WI38 (cell line): ENCODE measurements around the gene RNF145.
"Not testable (repeated sequence)": the region's sequence is repeated elsewhere in the genome, so short reads cannot be mapped to it uniquely, and the experiment has no call there.

Experiments
- H3K4me3 ChIP-seq: 2 replicates; pipeline ENCODE4 v1.5.1; 2011; ENCODE audit warnings: low read depth, mild to moderate bottlenecking, control low read depth, low read length
- TF ChIP-seq, protein P1 (sequence below): IDR thresholded peaks from 2 replicates; pipeline ENCODE4 v1.5.1; 2012; ENCODE audit warnings: low read depth, mild to moderate bottlenecking, control low read depth, low read length

RNF145 gene

DNA sequence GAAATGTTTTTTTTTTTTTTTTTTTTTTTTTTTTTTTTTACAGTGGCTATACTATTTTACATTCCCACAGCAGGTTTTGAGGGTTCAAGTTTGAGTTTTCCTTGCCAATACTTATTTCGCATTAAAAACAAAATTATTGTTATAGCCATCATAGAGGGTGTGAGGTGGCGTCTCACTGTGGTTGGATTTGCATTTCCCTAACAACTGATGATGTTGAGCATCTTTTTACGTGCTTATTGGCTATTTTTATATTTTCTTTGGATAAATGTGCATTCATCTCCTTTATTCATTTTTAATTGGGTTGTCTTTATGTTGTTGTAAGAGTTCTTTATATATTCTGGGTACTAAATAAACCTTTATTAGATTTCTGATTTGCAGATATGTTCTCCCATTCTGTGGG, 34.8 kb upstream of the RNF145 start:
- TF ChIP-seq, protein P1, sequence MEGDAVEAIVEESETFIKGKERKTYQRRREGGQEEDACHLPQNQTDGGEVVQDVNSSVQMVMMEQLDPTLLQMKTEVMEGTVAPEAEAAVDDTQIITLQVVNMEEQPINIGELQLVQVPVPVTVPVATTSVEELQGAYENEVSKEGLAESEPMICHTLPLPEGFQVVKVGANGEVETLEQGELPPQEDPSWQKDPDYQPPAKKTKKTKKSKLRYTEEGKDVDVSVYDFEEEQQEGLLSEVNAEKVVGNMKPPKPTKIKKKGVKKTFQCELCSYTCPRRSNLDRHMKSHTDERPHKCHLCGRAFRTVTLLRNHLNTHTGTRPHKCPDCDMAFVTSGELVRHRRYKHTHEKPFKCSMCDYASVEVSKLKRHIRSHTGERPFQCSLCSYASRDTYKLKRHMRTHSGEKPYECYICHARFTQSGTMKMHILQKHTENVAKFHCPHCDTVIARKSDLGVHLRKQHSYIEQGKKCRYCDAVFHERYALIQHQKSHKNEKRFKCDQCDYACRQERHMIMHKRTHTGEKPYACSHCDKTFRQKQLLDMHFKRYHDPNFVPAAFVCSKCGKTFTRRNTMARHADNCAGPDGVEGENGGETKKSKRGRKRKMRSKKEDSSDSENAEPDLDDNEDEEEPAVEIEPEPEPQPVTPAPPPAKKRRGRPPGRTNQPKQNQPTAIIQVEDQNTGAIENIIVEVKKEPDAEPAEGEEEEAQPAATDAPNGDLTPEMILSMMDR: no peak

GRCh38 chr5:159243385-159243784, 34.0 kb upstream of the RNF145 start:
- H3K4me3 ChIP-seq: no peak overlapping the region
- TF ChIP-seq, protein P1: no peak

More for the DNA sequence above, 34.8 kb upstream of the RNF145 start:
- H3K4me3 ChIP-seq: no peak overlapping the region

DNA sequence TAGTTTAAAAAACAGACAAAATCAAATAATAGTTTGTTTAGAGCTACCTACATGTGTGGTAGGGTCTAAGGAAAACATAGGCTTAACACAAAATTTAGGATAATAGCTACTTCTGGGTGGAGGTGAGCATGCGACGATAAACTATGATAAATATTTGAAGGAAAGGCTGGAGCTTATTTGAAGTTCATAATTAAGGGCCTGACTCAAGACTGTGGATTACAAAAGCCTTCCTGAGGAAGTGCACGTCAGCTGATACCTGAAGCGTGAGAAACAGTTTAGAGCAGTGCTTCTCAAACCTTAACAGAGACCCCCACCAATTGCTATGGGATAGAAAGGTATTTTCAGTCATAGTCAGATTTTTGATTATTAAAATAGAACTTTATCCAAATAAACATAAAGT, 33.3 kb upstream of the RNF145 start:
- TF ChIP-seq, protein P1: no peak
- no peak overlapping the region for H3K4me3 ChIP-seq

DNA sequence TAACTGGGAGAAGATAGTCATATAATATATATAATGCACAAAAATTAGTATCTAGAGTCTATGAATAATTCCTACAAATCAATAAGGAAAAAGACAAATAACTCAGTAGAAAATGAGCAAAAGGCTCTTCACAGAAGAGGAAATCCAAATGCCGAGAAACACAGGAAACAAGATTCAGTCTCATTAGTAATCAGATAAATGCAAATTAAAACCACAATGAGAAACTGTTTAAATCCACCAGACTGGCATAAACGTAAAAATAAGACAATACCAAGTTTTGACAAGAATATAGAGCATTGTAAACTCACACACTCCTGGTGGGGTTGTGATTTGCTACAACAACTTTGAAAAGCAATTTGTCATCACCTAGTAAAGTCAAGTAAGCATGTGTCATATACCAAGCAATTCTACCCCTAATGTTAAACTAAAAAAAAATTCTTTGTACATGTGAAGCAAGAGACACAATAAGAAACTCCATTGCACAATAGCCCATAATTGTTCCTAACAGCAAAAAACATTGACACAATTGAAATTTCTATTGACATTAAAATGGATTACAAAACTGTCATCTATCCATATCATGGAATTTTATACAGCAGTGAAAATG, 32.7 kb upstream of the RNF145 start:
- TF ChIP-seq, protein P1: no peak
- no peak overlapping the region for H3K4me3 ChIP-seq

DNA sequence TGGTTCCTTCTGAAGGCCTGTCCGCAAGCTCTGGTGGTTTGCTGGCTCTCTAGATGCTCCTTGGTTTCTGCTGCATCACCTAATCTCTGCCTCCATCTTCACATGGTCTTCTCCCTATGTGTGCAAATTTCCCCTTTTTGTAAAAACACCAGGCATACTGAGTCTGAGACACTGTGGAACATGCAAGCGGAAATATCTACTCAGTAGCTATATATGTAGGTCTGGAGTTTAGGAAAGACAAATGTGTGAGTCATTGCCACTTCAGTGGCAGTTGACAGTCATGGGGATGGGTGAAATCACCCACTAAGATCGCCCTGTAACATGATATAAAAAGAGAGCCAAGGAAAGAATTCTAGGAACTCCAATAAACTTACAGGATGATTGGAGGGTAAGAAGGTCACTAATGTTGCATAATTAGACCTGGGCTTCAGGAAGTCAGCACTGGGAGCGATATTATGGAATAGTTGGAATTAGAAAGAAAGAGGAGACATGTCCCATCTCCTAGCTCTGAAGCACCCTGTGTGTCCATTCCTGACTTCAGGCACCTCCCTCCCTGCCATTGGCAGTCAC, 31.0 kb upstream of the RNF145 start:
- no peak overlapping the region for H3K4me3 ChIP-seq
- TF ChIP-seq, protein P1: no peak

GRCh38 chr5:159235871-159236520, 26.6 kb upstream of the RNF145 start:
- not testable (repeated sequence) for H3K4me3 ChIP-seq

DNA sequence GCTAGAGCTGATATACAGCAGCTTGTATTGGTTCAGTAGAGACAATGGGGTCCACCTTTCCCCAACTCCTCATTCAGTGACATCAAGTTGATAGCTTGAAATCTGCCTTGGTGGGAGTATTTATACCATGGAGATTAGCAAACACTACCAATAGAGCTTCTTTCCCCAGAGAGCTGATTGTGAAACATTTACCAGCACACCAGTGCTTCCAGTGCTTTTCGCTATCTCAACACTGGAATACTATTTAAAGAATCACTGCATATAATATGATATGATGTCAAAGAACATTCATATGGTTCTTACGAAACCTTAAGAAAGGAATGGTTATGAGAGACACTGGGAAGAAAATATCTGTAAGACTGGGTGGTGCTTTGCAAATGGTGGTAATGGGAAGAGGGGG, 21.8 kb upstream of the RNF145 start:
- TF ChIP-seq, protein P1: no peak
- H3K4me3 ChIP-seq: no peak overlapping the region

- TF ChIP-seq, protein P1: no peak
- H3K4me3 ChIP-seq: no peak overlapping the region
These were observed 21.3 kb upstream of the RNF145 start for GRCh38 chr5:159230657-159231056.

DNA sequence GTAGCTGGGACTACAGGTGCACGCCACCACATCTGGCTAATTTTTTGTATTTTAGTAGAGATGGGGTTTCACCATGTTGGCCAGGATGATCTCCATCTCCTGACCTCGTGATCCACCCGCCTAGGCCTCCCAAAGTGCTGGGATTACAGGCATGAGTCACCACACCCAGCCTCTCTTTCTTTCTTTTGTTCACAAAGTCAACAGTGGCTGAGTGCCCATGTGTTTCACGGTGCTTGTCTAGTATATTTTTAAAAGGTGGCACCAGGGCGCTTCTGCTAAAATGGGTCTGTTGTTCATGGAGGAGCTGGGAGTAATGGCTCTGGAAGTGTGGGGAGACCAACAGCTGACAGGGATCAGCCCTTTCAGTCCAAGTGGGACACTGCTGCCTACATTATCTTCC, 18.7 kb upstream of the RNF145 start:
- H3K4me3 ChIP-seq: not testable (repeated sequence)
